PFSK-1 (cell line): ENCODE data around the gene MEA1.

Source experiments
- POLR2AphosphoS5 ChIP-seq: IDR thresholded peaks from 2 replicates; pipeline ENCODE4 v1.6.1; 2012; ENCODE audit warnings: low read depth, mild to moderate bottlenecking, control low read depth, low read length, moderate library complexity
- REST ChIP-seq, 2 experiments: IDR thresholded peaks; 2 replicates each; pipeline versions ENCODE4 v1.6.1 to v1.8.0; 2011 to 2012; ENCODE audit warnings: low read depth in 2 of 2, low read length in 2 of 2, control low read depth in 1 of 2, inconsistent platforms in 1 of 2, mild to moderate bottlenecking in 1 of 2, moderate library complexity in 1 of 2; ENCODE audit not compliant: insufficient read depth in 1 of 2
- SIN3A ChIP-seq: IDR thresholded peaks from 2 replicates; pipeline ENCODE4 v1.6.1; 2012; ENCODE audit warnings: mild to moderate bottlenecking, low read length, moderate library complexity, borderline replicate concordance; ENCODE audit not compliant: insufficient read depth
- TAF1 ChIP-seq: IDR thresholded peaks from 2 replicates; pipeline ENCODE4 v1.6.1; 2012; ENCODE audit warnings: low read length, control low read depth, borderline replicate concordance; ENCODE audit not compliant: insufficient read depth

- no peak for TF ChIP-seq SIN3A
- TF ChIP-seq TAF1: no peak
- no peak for TF ChIP-seq REST (IDR thresholded peaks at IDR 0.05; ENCODE audit: insufficient read depth in 1 of 2, low read depth in 2 of 2, low read length in 2 of 2)
- no peak for TF ChIP-seq POLR2AphosphoS5
These were observed 35.3 kb downstream of the MEA1 start for GRCh38 chr6:42978487-42978838.
